Right lung (tissue), 5 donors: ENCODE data around the gene NAIF1. TPM values are rescaled to one million over a fixed set of nuclear protein-coding genes. Genes with fewer than 3 reads are reported as not detected.

Experiments
- DNase-seq, 2 donors: peaks; one replicate each; pipeline ENCODE4 v3.0.0-alpha.2; 2013
- polyA plus RNA-seq, 5 donors: library from polyadenylated mRNA; unstranded; fragments of 120-200 nt; gene quantifications; one replicate each; pipeline versions ENCODE4 v1.2.1 to v1.2.3, GENCODE V29; 2013; ENCODE audit warnings: inconsistent platforms in 1 of 5, low replicate concordance in 1 of 5; ENCODE audit not compliant: insufficient read length in 5 of 5, insufficient read depth in 1 of 5

NAIF1 gene
- polyA plus RNA-seq, 5 donors: 8.0 to 12.6 (median 8.9) TPM

GRCh38 chr9:128102861-128103588 is 35.9 kb upstream of the NAIF1 start:
- DNase-seq: no peak

GRCh38 chr9:128102196-128102595 is 35.1 kb upstream of the NAIF1 start:
- no peak for DNase-seq

- DNase-seq: no peak
These were observed 34.6 kb upstream of the NAIF1 start for GRCh38 chr9:128101690-128102089.

GRCh38 chr9:128101231-128101661 is 34.1 kb upstream of the NAIF1 start:
- DNase-seq: no peak

- DNase-seq: no peak
These were observed 33.5 kb upstream of the NAIF1 start for GRCh38 chr9:128100581-128100980.

GRCh38 chr9:128099932-128100491 is 32.9 kb upstream of the NAIF1 start:
- no peak for DNase-seq

- DNase-seq: no peak
These were observed 32.3 kb upstream of the NAIF1 start for GRCh38 chr9:128099231-128099931.

- DNase-seq: peak; percentile 83 to 85
These were observed 31.4 kb upstream of the NAIF1 start for GRCh38 chr9:128098297-128099230.

GRCh38 chr9:128097543-128098296 is 30.6 kb upstream of the NAIF1 start:
- no peak for DNase-seq

GRCh38 chr9:128096616-128097536 is 29.8 kb upstream of the NAIF1 start:
- DNase-seq: no peak

GRCh38 chr9:128094950-128095544 is 27.9 kb upstream of the NAIF1 start:
- DNase-seq: no peak

GRCh38 chr9:128094166-128094949 is 27.2 kb upstream of the NAIF1 start:
- peak; percentile 94 to 96 for DNase-seq

- no peak for DNase-seq
These were observed 25.9 kb upstream of the NAIF1 start for GRCh38 chr9:128093011-128093410.

- DNase-seq: no peak
These were observed 25.3 kb upstream of the NAIF1 start for GRCh38 chr9:128092199-128092977.

GRCh38 chr9:128091571-128091970 is 24.5 kb upstream of the NAIF1 start:
- DNase-seq: no peak

GRCh38 chr9:128091144-128091543 is 24.0 kb upstream of the NAIF1 start:
- DNase-seq: peak in 1 of 2 donors; percentile 54

- no peak for DNase-seq
These were observed 22.2 kb upstream of the NAIF1 start for GRCh38 chr9:128089299-128089698.
